Chondrocyte (in vitro differentiated cells): ENCODE data around the gene BACE1. TPM values are rescaled to one million over a fixed set of nuclear protein-coding genes. Genes with fewer than 3 reads are reported as not detected.
"Not testable (repeated sequence)": the region's sequence is repeated elsewhere in the genome, so short reads cannot be mapped to it uniquely, and the experiment has no call there.

Source experiments
- DNase-seq: peaks from one replicate; pipeline ENCODE4 v3.0.0; 2021; ENCODE audit warnings: mixed read lengths, low spot score
- H3K27ac Mint-ChIP-seq: one replicate; pipeline ENCODE4 v1.8.0; 2021; ENCODE audit warnings: mild to moderate bottlenecking, moderate library complexity, mixed read lengths; ENCODE audit not compliant: unreplicated experiment
- H3K27me3 Mint-ChIP-seq: 2 replicates; pipeline ENCODE4 v1.8.0; 2021; ENCODE audit warnings: low read depth, mixed read lengths
- H3K36me3 Mint-ChIP-seq: 2 replicates; pipeline ENCODE4 v1.8.0; 2021; ENCODE audit warnings: low read depth, mixed read lengths
- H3K4me1 Mint-ChIP-seq: 2 replicates; pipeline ENCODE4 v1.8.0; 2021; ENCODE audit warnings: low read depth, mild to moderate bottlenecking, mixed read lengths
- H3K4me3 Mint-ChIP-seq: one replicate; pipeline ENCODE4 v1.8.0; 2021; ENCODE audit warnings: mild to moderate bottlenecking, moderate library complexity, mixed read lengths; ENCODE audit not compliant: unreplicated experiment
- H3K9me3 Mint-ChIP-seq: 2 replicates; pipeline ENCODE4 v1.8.0; 2021; ENCODE audit warnings: low read depth, mixed read lengths
- total RNA-seq: library from RNA; stranded (reverse); gene quantifications from 3 replicates; pipeline ENCODE4 v1.2.1, GENCODE V29; 2021
- TF ChIP-seq, protein P1 (sequence below): fragments of 200-600 bp; sonication (generic); IDR thresholded peaks from 2 replicates; pipeline ENCODE4 v1.5.0; 2021; ENCODE audit warnings: antibody characterized with exemption, mild to moderate bottlenecking, moderate library complexity

Gene BACE1
- total RNA-seq, 1 donor from 2014 or later = 62.7 TPM

DNA sequence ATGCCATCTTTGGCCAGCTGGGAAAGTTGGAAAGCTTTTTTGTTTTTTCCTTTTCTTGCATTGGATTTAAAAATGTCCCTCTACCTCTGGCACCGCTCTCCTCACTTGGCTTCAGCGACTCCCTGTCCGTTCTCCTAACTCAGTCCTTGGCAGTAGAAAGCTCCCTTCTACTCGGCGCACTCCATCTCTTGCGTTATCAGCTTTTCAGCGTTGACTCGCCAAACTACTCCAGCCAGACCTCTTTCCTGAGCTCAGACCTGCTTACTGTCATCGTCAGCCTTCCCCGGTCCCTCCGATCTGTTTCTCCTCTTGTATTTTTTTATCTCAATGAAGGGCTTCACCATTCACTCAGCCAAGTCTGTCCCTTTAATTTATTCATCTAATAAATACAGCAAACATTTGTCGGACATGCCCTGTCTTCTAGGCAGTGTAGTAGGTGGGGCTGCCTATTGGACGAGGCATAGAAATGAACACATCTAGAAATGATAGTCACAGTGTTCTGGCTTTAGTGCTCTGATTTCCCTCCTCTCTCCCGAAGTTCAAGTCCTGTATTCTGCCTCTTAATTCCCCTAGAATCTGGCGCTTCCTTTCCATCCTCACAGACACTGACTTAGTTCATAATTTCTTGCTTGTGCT, 12.4 kb upstream of the BACE1 start:
- no peaks in the 10 kb centered on the region for H3K27me3 Mint-ChIP-seq
- no peak overlapping the region for H3K27ac Mint-ChIP-seq
- no peak overlapping the region for H3K4me3 Mint-ChIP-seq
- peaks cover 11% of the 10 kb centered on the region for H3K4me1 Mint-ChIP-seq
- no peak for DNase-seq
- no peaks in the 10 kb centered on the region for H3K9me3 Mint-ChIP-seq
- H3K36me3 Mint-ChIP-seq = no peaks in the 10 kb centered on the region
- TF ChIP-seq, protein P1, sequence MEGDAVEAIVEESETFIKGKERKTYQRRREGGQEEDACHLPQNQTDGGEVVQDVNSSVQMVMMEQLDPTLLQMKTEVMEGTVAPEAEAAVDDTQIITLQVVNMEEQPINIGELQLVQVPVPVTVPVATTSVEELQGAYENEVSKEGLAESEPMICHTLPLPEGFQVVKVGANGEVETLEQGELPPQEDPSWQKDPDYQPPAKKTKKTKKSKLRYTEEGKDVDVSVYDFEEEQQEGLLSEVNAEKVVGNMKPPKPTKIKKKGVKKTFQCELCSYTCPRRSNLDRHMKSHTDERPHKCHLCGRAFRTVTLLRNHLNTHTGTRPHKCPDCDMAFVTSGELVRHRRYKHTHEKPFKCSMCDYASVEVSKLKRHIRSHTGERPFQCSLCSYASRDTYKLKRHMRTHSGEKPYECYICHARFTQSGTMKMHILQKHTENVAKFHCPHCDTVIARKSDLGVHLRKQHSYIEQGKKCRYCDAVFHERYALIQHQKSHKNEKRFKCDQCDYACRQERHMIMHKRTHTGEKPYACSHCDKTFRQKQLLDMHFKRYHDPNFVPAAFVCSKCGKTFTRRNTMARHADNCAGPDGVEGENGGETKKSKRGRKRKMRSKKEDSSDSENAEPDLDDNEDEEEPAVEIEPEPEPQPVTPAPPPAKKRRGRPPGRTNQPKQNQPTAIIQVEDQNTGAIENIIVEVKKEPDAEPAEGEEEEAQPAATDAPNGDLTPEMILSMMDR = no peak

DNA sequence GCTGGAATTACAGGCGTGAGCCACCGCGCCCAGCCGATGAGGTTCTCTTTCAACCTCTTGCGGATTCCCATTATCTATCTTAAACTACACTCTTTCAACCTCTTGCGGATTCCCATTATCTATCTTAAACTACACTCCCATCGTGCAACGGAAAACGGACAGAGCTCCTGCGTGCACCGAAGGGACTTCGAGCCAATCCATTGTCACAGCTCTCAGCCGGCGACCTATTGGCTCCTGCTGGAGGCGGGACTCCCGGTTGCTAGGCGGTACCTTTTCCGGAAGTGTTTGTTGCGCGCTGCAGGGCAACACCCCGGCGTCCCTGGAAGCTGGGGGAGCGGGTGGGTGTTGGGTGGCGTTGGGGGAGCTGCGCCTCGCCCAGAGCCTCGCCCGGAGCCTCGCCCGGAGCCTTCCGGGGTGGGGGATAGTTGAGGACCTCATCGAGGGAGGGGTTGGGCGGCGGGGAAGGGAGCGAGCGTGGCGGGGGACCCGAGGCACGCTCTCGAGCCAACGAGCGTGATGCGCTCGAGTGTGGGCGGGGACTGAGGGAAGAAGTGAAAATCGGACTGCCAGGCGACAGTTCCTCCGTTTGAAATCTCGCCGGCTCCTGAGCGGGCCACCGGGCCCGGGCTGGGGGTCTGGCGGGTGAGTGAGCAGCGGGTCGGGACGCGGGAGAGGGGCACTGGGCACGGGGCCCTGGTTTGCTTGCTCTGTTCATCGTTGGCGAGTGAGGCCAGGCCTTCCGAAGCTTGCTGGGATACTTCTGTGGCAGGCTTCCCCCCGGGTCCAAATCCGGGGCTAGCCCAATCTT, 11.7 kb upstream of the BACE1 start, which contains the start of gene CEP164:
Gene CEP164 (plus strand): TSS at position 288 of the 808 bp plus-strand sequence. CDS start 10,733 bp downstream, outside the sequence.
- Mint-ChIP-seq H3K36me3 (peaks cover 2% of the 10 kb centered on the region), H3K9me3 (peaks cover 3% of the 10 kb centered on the region), H3K4me1 (peaks cover 11% of the 10 kb centered on the region), H3K4me3 (peak within 1 kb of the TSS; percentile 62), H3K27ac (no peak within 1 kb of the TSS), H3K27me3 (no peaks in the 10 kb centered on the region)
- peak; percentile 98 for DNase-seq
- TF ChIP-seq, protein P1 = no peak

DNA sequence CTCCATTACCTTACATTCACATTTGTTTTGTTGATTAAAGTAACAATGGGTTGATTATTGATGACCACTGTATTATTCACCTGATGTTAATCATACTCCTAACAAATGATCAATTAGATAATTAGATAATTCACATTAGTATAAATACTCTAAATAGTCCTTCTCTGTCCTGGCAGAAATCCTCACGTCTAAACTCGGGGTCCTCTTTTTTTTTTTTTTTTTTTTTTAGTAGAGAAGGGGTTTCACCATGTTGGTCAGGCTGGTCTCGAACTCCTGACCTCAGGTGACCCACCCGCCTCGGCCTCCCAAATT, 11.2 kb upstream of the BACE1 start:
- not testable (repeated sequence) for H3K27me3 Mint-ChIP-seq, H3K9me3 Mint-ChIP-seq, H3K4me3 Mint-ChIP-seq, H3K27ac Mint-ChIP-seq, H3K36me3 Mint-ChIP-seq, DNase-seq
- peaks cover 11% of the 10 kb centered on the region for H3K4me1 Mint-ChIP-seq

DNA sequence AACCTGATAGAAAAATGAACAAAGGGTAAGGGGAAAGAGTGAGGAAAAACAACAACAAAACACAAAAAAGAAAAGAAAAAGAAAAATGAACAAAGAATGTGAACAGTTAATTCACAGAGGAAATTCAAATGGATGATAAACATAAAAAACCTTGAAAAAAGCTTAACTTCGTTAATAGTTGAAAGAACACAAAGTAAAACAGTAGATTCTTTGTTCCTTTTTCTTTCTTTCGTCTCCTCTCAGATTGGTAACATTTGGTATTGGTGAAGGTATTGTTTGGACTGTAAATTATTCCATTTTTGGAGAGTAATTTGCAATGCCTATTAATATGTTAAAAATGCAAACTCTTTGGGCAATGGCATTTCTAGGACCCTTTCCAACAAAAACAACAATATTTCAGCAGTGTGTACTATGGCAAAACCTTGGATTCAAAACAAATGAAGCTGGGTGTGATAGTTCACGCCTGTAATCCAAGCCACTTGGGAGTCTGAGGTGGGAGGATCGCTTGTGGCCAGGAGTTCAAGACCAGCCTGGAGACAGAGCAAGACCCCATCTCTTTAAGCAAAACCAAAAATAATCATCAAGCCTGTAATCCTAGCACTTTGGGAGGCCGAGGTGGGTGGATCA, 3.3 kb upstream of the BACE1 start:
- peaks cover 3% of the 10 kb centered on the region for H3K9me3 Mint-ChIP-seq
- H3K4me1 Mint-ChIP-seq = peaks cover 25% of the 10 kb centered on the region

DNA sequence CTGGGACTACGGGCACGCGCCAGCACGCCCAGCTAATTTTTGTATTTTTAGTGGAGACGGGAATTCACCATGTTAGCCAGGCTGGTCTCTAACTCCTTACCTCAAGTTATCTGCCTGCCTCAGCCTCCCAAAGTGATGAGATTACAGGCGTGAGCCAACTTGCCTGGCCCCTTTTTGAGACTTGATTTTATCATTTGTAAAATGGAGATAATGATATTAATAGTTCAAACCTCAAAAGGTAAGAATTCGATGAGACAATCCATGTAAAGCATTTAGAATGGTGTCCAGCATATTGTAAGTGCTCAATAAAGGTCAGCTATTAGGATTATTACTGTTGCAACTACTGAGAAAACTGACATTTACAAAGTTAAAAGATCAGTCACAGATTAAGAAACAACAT, 2.7 kb upstream of the BACE1 start:
- H3K4me1 Mint-ChIP-seq = peaks cover 31% of the 10 kb centered on the region
- peak overlapping the region; percentile 65 for H3K27ac Mint-ChIP-seq

More for the DNA sequence above, 3.3 kb upstream of the BACE1 start:
- H3K36me3 Mint-ChIP-seq = peaks cover 2% of the 10 kb centered on the region
- TF ChIP-seq, protein P1 = no peak
- peak overlapping the region; percentile 71 for H3K27ac Mint-ChIP-seq
- H3K4me3 Mint-ChIP-seq = no peak overlapping the region
- no peaks in the 10 kb centered on the region for H3K27me3 Mint-ChIP-seq
- DNase-seq = no peak

More for the DNA sequence above, 2.7 kb upstream of the BACE1 start:
- TF ChIP-seq, protein P1 = no peak
- peaks cover 3% of the 10 kb centered on the region for H3K9me3 Mint-ChIP-seq
- H3K4me3 Mint-ChIP-seq = no peak overlapping the region
- H3K36me3 Mint-ChIP-seq = peaks cover 2% of the 10 kb centered on the region
- H3K27me3 Mint-ChIP-seq = no peaks in the 10 kb centered on the region
- DNase-seq = no peak
